GM18868 (cell line): ENCODE results near the gene FAM24B.

Experiments
- ATAC-seq: cut with Tn5 transposase; IDR thresholded peaks from one replicate; pipeline ENCODE4 v1.9.1; 2021; ENCODE audit warnings: mild to moderate bottlenecking, moderate library complexity; ENCODE audit not compliant: unreplicated experiment

FAM24B gene

GRCh38 chr10:122828716-122829255 is 50.6 kb downstream of the FAM24B start:
- ATAC-seq = no peak

- ATAC-seq = no peak
Observed at GRCh38 chr10:122827302-122827701, 52.1 kb downstream of the FAM24B start.

- no peak for ATAC-seq
Observed at GRCh38 chr10:122822973-122823690, 56.2 kb downstream of the FAM24B start.

- no peak for ATAC-seq
Observed at GRCh38 chr10:122821808-122822207, 57.6 kb downstream of the FAM24B start.

GRCh38 chr10:122815458-122815857 is 63.9 kb downstream of the FAM24B start:
- ATAC-seq = no peak

GRCh38 chr10:122814493-122814892 is 64.9 kb downstream of the FAM24B start:
- no peak for ATAC-seq

- no peak for ATAC-seq
Observed at GRCh38 chr10:122812751-122813150, 66.6 kb downstream of the FAM24B start.

- no peak for ATAC-seq
Observed at GRCh38 chr10:122802282-122802681, 77.1 kb downstream of the FAM24B start.
